Measurements from ENCODE around the gene KREMEN2.

- TF ChIP-seq SIN3A (IDR thresholded peaks at IDR 0.05; ENCODE audit: borderline replicate concordance in 2 of 2, control insufficient read depth in 1 of 2, low read depth in 2 of 2, low read length in 2 of 2) (no peak), SMARCB1 (IDR thresholded peaks at IDR 0.05; ENCODE audit: insufficient read length, low read depth) (no peak), PHF8 (IDR thresholded peaks at IDR 0.05; ENCODE audit: borderline replicate concordance, low read length) (0 out of 2 replicates have a peak, but pooled peaks have one; percentile 12), E2F6 (IDR thresholded peaks at IDR 0.05; ENCODE audit: borderline replicate concordance in 1 of 2, extremely low read depth in 1 of 2, insufficient read depth in 1 of 2, insufficient read length in 1 of 2, low read depth in 1 of 2, low read length in 1 of 2, poor library complexity in 1 of 2, severe bottlenecking in 1 of 2) (no peak)
Observed at GRCh38 chr16:2975161-2975795, 11.2 kb downstream of the KREMEN2 start.

All from K562 (cell line).